Central memory CD8-positive, alpha-beta T cell (primary cell): ENCODE results near the gene AVPR2.

Experiments
- ATAC-seq: fragments of 150-1000 bp; cut with Tn5 transposase; replicated peaks from 2 replicates; pipeline ENCODE4 v1.10.0; 2022; ENCODE audit warnings: mild to moderate bottlenecking, moderate FRiP score, moderate number of reproducible peaks; ENCODE audit not compliant: poor library complexity, severe bottlenecking; ENCODE audit errors: extremely low read depth
- DNase-seq, 2 donors: peaks; one replicate each; pipeline ENCODE4 v3.0.0; 2021; ENCODE audit warnings: low spot score in 2 of 2
- H3K27ac Mint-ChIP-seq: one replicate; pipeline ENCODE4 v1.8.0; 2022; ENCODE audit warnings: low read depth, mild to moderate bottlenecking, moderate library complexity, mixed read lengths
- H3K27me3 Mint-ChIP-seq: one replicate; pipeline ENCODE4 v1.8.0; 2022; ENCODE audit warnings: mixed read lengths
- H3K36me3 Mint-ChIP-seq: one replicate; pipeline ENCODE4 v1.8.0; 2022; ENCODE audit warnings: mild to moderate bottlenecking, moderate library complexity, mixed read lengths; ENCODE audit not compliant: insufficient read depth
- H3K4me1 Mint-ChIP-seq: one replicate; pipeline ENCODE4 v1.8.0; 2022; ENCODE audit warnings: mixed read lengths
- H3K4me3 Mint-ChIP-seq: one replicate; pipeline ENCODE4 v1.8.0; 2022; ENCODE audit warnings: mild to moderate bottlenecking, moderate library complexity, mixed read lengths
- H3K9me3 Mint-ChIP-seq: one replicate; pipeline ENCODE4 v1.8.0; 2022; ENCODE audit warnings: mixed read lengths

The AVPR2 gene

DNA sequence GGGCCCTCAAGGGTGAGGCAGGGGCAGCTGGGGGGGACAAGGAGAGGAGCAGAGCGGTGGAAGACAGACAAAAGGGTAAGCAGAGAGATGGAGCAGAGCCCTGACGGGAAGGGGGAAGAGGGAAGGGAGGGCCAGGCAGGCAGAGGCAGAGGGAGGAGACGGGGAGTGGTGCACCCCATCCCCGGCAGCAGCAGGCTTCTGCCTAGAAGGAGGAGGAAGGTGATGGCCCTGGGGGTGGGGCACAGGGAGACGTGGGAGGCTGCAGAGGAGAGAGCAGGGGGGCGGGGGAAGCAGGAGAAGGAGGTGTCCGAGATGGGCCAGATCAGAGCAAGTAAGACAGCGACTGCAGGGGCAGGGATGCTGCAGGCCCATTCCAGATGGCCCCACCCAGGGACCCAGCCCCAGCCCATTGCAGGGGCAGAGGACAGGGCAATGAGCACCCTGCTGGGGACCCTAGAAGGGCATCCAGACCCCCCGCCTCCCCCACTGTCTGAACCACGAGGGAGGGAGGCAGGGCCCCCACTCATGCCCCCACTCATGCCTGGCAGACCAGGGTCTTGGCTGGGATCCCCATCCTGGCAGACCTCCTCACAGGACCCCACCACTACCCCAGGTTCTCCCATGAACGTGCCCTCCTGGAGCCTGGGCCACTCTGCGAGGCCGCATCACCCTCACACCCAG is 21.2 kb upstream of the AVPR2 start:
- Mint-ChIP-seq H3K9me3 (no peaks in the 10 kb centered on the region), H3K4me1 (peaks cover 9% of the 10 kb centered on the region), H3K27ac (no peak overlapping the region), H3K27me3 (peaks cover 39% of the 10 kb centered on the region), H3K4me3 (no peak overlapping the region), H3K36me3 (peaks cover 3% of the 10 kb centered on the region)
- no peak for DNase-seq
- ATAC-seq = no peak

GRCh38 chrX:153884136-153884535 is 20.3 kb upstream of the AVPR2 start:
- Mint-ChIP-seq H3K4me3 (no peak overlapping the region), H3K27me3 (peaks cover 31% of the 10 kb centered on the region), H3K9me3 (no peaks in the 10 kb centered on the region), H3K4me1 (peaks cover 3% of the 10 kb centered on the region), H3K27ac (no peak overlapping the region), H3K36me3 (peaks cover 1% of the 10 kb centered on the region)
- no peak for ATAC-seq
- DNase-seq = no peak

DNA sequence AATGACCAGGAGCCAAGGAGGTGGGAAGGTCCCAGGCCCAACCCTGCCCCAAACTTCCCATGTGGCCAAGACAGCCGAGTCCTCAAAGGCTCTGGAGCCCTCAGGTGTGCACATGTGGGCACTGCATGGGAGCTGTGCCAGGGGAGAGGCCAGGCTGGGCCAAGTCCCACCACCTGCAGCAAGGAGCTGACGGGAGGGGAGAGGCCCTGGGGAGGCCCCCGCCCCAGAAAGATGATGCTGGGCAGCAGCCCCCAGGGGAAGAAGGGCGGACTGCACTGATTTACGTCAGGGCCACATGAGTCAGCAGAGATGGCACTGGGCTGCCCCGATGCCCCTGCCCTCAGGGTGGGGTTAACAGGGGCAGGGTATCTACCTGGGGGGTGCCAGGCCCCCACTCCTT is 19.9 kb upstream of the AVPR2 start:
- Mint-ChIP-seq H3K27me3 (peaks cover 27% of the 10 kb centered on the region), H3K36me3 (peaks cover 1% of the 10 kb centered on the region), H3K4me3 (peak overlapping the region; percentile 47), H3K4me1 (no peaks in the 10 kb centered on the region), H3K27ac (no peak overlapping the region), H3K9me3 (no peaks in the 10 kb centered on the region)
- no peak for ATAC-seq
- DNase-seq = no peak

DNA sequence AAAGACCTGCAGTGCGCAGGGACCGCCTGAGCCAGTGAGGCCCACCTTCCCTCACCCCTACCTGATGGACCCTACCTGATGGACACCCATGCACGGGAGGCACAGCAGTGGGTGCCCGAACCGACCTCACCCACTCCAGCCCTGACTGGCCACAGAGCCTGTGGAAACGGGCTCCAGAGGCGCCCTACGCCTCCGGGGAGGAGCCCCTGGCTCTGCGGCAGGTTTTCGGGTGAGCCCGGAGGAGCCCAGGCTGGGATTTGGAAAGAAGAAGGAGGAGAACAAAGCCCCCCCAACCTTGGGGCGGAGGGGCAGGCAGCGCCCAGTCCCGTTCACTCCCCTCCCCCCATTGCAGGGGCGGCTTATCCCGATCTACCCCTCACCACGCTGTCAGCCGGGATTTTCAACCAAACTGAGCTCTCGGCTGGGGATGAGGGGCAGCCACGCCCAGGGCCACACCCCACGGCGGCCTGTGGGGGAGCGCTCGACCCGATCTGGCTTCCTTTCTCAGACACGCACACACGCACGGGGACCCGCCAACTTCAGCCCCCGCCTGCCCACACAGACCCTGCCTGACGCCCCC is 19.2 kb upstream of the AVPR2 start:
- Mint-ChIP-seq H3K9me3 (no peaks in the 10 kb centered on the region), H3K27me3 (peaks cover 19% of the 10 kb centered on the region), H3K4me3 (peak overlapping the region; percentile 47), H3K27ac (no peak overlapping the region), H3K36me3 (peaks cover 1% of the 10 kb centered on the region), H3K4me1 (no peaks in the 10 kb centered on the region)
- no peak for ATAC-seq
- DNase-seq = no peak

- H3K4me3 Mint-ChIP-seq = peak within 1 kb of the TSS; percentile 50
- no peaks in the 10 kb centered on the region for H3K9me3 Mint-ChIP-seq
- ATAC-seq = no peak
- no peak for DNase-seq
- no peaks in the 10 kb centered on the region for H3K4me1 Mint-ChIP-seq
- H3K27ac Mint-ChIP-seq = no peak within 1 kb of the TSS
- H3K27me3 Mint-ChIP-seq = peaks cover 17% of the 10 kb centered on the region
- H3K36me3 Mint-ChIP-seq = peaks cover 1% of the 10 kb centered on the region
Observed at GRCh38 chrX:153885968-153886903, 18.2 kb upstream of the AVPR2 start, which contains the start of gene L1CAM. L1CAM (minus strand) TSS chrX:153886173; CDS start chrX:153875836, 10,337 bp downstream.

DNA sequence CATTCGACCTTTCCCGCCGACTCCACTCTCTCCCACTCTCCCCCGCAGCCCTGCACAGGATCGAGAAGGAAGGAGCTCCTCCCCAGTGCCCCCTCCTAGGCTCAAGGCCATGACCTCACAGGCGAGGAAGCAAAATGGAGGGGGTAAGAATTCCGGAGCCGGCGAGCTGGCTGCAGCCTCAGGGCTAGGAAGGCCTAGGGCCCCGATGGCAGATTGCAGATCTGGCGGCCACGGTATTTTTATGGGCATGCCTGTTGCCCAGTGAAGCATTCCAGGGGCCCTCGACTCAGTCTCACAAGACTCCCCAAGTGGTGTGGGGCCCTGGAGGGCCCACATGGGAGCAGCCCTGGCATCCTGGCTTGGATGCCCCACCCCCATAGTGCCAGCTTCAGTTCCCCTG is 17.6 kb upstream of the AVPR2 start:
- H3K27ac Mint-ChIP-seq = no peak overlapping the region
- peak overlapping the region; percentile 50 for H3K4me3 Mint-ChIP-seq
- H3K9me3 Mint-ChIP-seq = no peaks in the 10 kb centered on the region
- peaks cover 17% of the 10 kb centered on the region for H3K27me3 Mint-ChIP-seq
- no peaks in the 10 kb centered on the region for H3K4me1 Mint-ChIP-seq
- ATAC-seq = no peak
- peaks cover 1% of the 10 kb centered on the region for H3K36me3 Mint-ChIP-seq
- no peak for DNase-seq

DNA sequence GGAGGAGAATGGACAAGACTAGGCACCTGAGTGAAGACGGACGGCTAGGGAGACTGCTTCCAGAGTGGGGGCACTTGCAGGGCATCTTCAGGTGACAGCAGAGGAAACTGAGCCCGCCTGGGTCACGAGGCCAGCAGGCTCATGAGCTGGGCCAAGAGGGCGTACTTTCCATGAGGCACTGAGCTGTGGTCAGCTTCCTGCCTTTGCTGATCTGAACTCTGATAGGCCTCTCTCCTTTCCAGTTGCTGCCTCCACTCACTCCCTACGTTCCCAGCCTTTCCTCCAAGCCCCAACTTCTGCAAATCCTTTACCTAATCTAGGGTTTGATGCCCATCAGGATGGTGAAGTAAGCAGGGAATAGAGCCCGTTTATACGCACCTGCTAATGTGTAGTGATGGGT is 17.1 kb upstream of the AVPR2 start:
- Mint-ChIP-seq H3K9me3 (no peaks in the 10 kb centered on the region), H3K36me3 (peaks cover 1% of the 10 kb centered on the region), H3K27me3 (peaks cover 12% of the 10 kb centered on the region), H3K27ac (no peak overlapping the region), H3K4me3 (no peak overlapping the region), H3K4me1 (no peaks in the 10 kb centered on the region)
- DNase-seq = no peak
- ATAC-seq = no peak

GRCh38 chrX:153888344-153888743 is 16.1 kb upstream of the AVPR2 start:
- Mint-ChIP-seq H3K4me3 (no peak overlapping the region), H3K4me1 (no peaks in the 10 kb centered on the region)
- no peak for ATAC-seq

DNA sequence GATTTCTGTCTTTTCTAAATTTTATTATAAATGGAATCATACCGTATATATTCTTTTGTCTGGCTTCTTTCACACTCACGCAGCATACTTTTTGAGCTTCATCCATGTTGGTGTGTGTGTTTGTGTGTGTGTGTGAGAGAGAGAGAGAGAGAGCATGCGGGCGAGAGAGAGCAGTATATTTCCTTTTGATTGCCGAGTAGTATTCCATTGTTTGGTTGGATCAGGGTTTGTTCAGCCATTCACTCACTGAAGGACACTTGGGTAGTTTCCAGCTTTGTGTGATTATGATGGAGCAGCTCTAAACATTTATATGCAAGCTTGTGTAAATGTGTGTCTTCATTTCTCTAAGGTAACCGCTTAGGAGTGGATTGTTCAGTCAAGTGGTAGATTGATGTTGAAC is 15.3 kb upstream of the AVPR2 start:
- Mint-ChIP-seq H3K27me3 (peaks cover 5% of the 10 kb centered on the region), H3K4me1 (no peaks in the 10 kb centered on the region), H3K27ac (no peak overlapping the region), H3K4me3 (no peak overlapping the region), H3K36me3 (peaks cover 1% of the 10 kb centered on the region), H3K9me3 (no peaks in the 10 kb centered on the region)
- ATAC-seq = no peak
- no peak for DNase-seq

More at GRCh38 chrX:153888344-153888743, 16.1 kb upstream of the AVPR2 start:
- Mint-ChIP-seq H3K27ac (no peak overlapping the region), H3K27me3 (peaks cover 8% of the 10 kb centered on the region), H3K9me3 (no peaks in the 10 kb centered on the region), H3K36me3 (peaks cover 1% of the 10 kb centered on the region)
- DNase-seq = no peak

DNA sequence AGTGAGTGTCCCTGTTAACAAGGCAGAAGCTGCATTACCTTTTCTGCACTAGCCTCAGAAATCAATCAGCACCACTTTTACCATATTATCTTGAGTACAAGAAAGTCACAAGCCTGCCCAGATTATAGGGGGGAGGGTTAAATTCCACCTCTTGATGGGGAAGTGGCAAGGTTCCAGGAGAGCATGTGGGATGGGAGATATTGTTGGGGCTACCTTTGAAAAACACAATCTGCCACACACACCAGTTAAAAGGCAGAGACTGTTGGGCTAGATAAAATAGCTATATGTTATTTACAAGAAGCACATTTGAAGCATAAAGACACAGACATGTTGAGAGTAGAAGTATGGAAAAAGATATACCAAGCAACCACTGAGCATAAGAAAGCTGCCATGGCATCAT is 6.6 kb upstream of the AVPR2 start:
- H3K4me1 Mint-ChIP-seq = peaks cover 18% of the 10 kb centered on the region
- ATAC-seq (no peak), DNase-seq (no peak)
- H3K27me3 Mint-ChIP-seq = no peaks in the 10 kb centered on the region
- no peaks in the 10 kb centered on the region for H3K9me3 Mint-ChIP-seq
- no peak overlapping the region for H3K4me3 Mint-ChIP-seq
- H3K36me3 Mint-ChIP-seq = peaks cover 3% of the 10 kb centered on the region
- no peak overlapping the region for H3K27ac Mint-ChIP-seq

DNA sequence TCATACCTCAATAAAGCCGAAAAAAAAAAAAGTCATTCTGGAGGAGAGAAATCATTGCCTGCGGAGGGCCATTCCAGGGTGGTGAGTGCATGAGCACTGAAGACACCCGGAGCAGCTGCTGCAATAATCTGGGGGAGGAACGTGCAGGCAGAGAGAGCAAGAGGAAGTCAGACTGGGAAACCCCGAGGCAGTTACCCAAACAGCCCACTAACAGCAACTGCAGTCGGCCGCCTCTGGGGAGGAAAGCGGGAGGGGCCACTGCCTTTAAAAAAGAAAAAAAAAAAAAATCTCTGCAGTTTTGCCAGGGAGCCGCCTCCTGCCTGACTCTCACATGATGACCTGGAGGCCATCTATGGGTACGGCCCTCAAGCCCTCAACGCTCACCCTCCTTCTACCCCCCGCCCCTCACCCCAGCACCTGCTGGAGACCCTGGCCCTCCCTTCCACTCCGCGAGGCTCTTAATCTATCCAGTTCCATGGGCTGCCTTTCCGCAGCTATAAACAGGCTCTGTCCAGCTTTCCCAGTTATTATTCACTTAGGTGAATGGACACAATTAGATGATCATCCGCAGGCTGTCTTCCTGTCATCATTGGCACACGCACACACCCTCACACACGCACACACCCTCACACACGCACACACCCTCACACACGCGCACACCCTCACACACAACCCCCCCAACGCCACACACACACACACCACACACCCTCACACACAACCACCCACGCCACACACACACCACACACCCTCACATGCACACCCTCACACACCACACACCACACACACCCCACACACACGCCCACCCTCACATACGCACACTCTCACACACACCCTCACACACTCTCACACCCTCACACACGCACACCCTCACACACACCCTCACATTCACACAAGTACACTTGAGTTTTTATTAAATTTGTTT is 3.4 kb upstream of the AVPR2 start:
- ATAC-seq (peak; percentile 88), DNase-seq (peak; percentile 17 to 52)
- no peaks in the 10 kb centered on the region for H3K27me3 Mint-ChIP-seq
- H3K4me1 Mint-ChIP-seq = peaks cover 40% of the 10 kb centered on the region
- H3K9me3 Mint-ChIP-seq = no peaks in the 10 kb centered on the region
- peaks cover 8% of the 10 kb centered on the region for H3K36me3 Mint-ChIP-seq
- peak overlapping the region; percentile 87 for H3K27ac Mint-ChIP-seq
- H3K4me3 Mint-ChIP-seq = peak overlapping the region; percentile 29

- DNase-seq (no peak), ATAC-seq (no peak)
- peaks cover 45% of the 10 kb centered on the region for H3K4me1 Mint-ChIP-seq
- peak overlapping the region; percentile 87 for H3K27ac Mint-ChIP-seq
- no peaks in the 10 kb centered on the region for H3K27me3 Mint-ChIP-seq
- H3K4me3 Mint-ChIP-seq = peak overlapping the region; percentile 29
- H3K9me3 Mint-ChIP-seq = no peaks in the 10 kb centered on the region
- H3K36me3 Mint-ChIP-seq = peaks cover 10% of the 10 kb centered on the region
Observed at GRCh38 chrX:153901753-153902140, 2.7 kb upstream of the AVPR2 start.
